Hepatocyte (in vitro differentiated cells): ENCODE data around the gene PPP1R15A. TPM values are rescaled to one million over a fixed set of nuclear protein-coding genes. Genes with fewer than 3 reads are reported as not detected.
"Not testable (repeated sequence)": the region's sequence is repeated elsewhere in the genome, so short reads cannot be mapped to it uniquely, and the experiment has no call there.

Source experiments
- DNase-seq: peaks from one replicate; pipeline ENCODE4 v3.0.0-alpha.2; 2016; ENCODE audit warnings: low spot score
- H2AFZ ChIP-seq: fragments of 200-600 bp; sonication (generic); 2 replicates; pipeline ENCODE4 v1.6.0; 2016; ENCODE audit warnings: antibody characterized with exemption, mild to moderate bottlenecking
- H3K27ac ChIP-seq: fragments of 200-600 bp; sonication (generic); 2 replicates; pipeline ENCODE4 v1.5.1; 2016; ENCODE audit warnings: mild to moderate bottlenecking
- H3K27me3 ChIP-seq: fragments of 200-600 bp; sonication (generic); 2 replicates; pipeline ENCODE4 v1.6.1; 2016
- H3K36me3 ChIP-seq: fragments of 200-600 bp; sonication (generic); replicated peaks from 2 replicates; pipeline ENCODE4 v1.5.1; 2016; ENCODE audit warnings: low read depth; ENCODE audit not compliant: insufficient read depth
- H3K4me1 ChIP-seq: fragments of 200-600 bp; sonication (generic); 2 replicates; pipeline ENCODE4 v1.5.1; 2016; ENCODE audit warnings: mild to moderate bottlenecking, moderate library complexity; ENCODE audit not compliant: insufficient read depth
- H3K4me2 ChIP-seq: fragments of 200-600 bp; sonication (generic); 2 replicates; pipeline ENCODE4 v1.6.0; 2016
- H3K4me3 ChIP-seq: fragments of 200-600 bp; sonication (generic); 2 replicates; pipeline ENCODE4 v1.5.1; 2016; ENCODE audit warnings: mild to moderate bottlenecking
- H3K79me2 ChIP-seq: fragments of 200-600 bp; sonication (generic); 2 replicates; pipeline ENCODE4 v1.6.0; 2017; ENCODE audit warnings: mild to moderate bottlenecking
- H3K9me2 ChIP-seq: fragments of 200-600 bp; sonication (generic); replicated peaks from 2 replicates; pipeline ENCODE4 v1.6.0; 2017; ENCODE audit warnings: mild to moderate bottlenecking; ENCODE audit not compliant: insufficient read depth
- H3K9me3 ChIP-seq: fragments of 200-600 bp; sonication (generic); 2 replicates; pipeline ENCODE4 v1.5.1; 2016; ENCODE audit warnings: low read depth, mild to moderate bottlenecking
- H4K20me1 ChIP-seq: fragments of 200-600 bp; sonication (generic); 2 replicates; pipeline ENCODE4 v1.6.0; 2016; ENCODE audit warnings: mild to moderate bottlenecking; ENCODE audit not compliant: insufficient read depth, poor library complexity, severe bottlenecking
- CTCF ChIP-seq: fragments of 200-600 bp; sonication (generic); IDR thresholded peaks from 2 replicates; pipeline ENCODE4 v1.5.1; 2016; ENCODE audit warnings: antibody characterized with exemption, mild to moderate bottlenecking; ENCODE audit not compliant: poor library complexity
- EZH2 ChIP-seq: fragments of 200-600 bp; sonication (generic); IDR thresholded peaks from 2 replicates; pipeline ENCODE4 v1.6.1; 2016; ENCODE audit warnings: antibody characterized with exemption, mild to moderate bottlenecking, borderline replicate concordance
- EZH2phosphoT487 ChIP-seq: fragments of 200-600 bp; sonication (generic); IDR thresholded peaks from one replicate; pipeline ENCODE4 v1.6.1; 2018; ENCODE audit warnings: antibody characterized with exemption, mild to moderate bottlenecking, low read depth, moderate library complexity; ENCODE audit not compliant: unreplicated experiment, severe bottlenecking
- WGBS: methylation state at CpG from one replicate; pipeline ENCODE4 v1.1.6; 2016; ENCODE audit warnings: low lambda C conversion rate; ENCODE audit errors: missing lambda C conversion rate; 5-methylcytosine and 5-hydroxymethylcytosine counted together
- polyA plus RNA-seq: library from polyadenylated mRNA; unstranded; fragments of >200 nt; fragmentation: Nextera tagmentation; extraction: Ambion mirVana; gene quantifications from 2 replicates; pipeline ENCODE4 v1.2.1, GENCODE V29; 2016
- total RNA-seq: library from RNA; depleted of rRNA; stranded (reverse); fragments of >200 nt; gene quantifications from 2 replicates; pipeline ENCODE4 v1.2.3, GENCODE V29; 2014

PPP1R15A gene
- total and polyA plus RNA-seq, 2 experiments from 2014 or later, result 83.1 to 172 TPM

GRCh38 chr19:48899781-48900476 is 27.7 kb downstream of the PPP1R15A start, which contains the start of gene NUCB1:
Gene NUCB1 (plus strand): TSS chr19:48900312. CDS start chr19:48900797, 485 bp downstream.
- TF ChIP-seq CTCF (peak; percentile 19), EZH2phosphoT487 (no peak)
- Histone ChIP-seq H3K36me3 (no peaks in the 10 kb centered on the region), H3K27me3 (no peaks in the 10 kb centered on the region), H2AFZ (peak within 1 kb of the TSS; percentile 65), H3K9me3 (no peaks in the 10 kb centered on the region), H3K4me3 (peak within 1 kb of the TSS; percentile 54), H3K4me2 (peak within 1 kb of the TSS; percentile 94), H3K27ac (peak within 1 kb of the TSS; percentile 66), H3K9me2 (no peaks in the 10 kb centered on the region), H4K20me1 (no peaks in the 10 kb centered on the region), H3K79me2 (peaks cover 29% of the 10 kb centered on the region), H3K4me1 (peaks cover 13% of the 10 kb centered on the region)
- 7% methylated on average over 34 of the region's 34 CpGs for WGBS
- DNase-seq, result peak; percentile 99

GRCh38 chr19:48900477-48901406 is 28.5 kb downstream of the PPP1R15A start:
- H2AFZ ChIP-seq, result peak overlapping the region; percentile 13

GRCh38 chr19:48902291-48902690 is 30.1 kb downstream of the PPP1R15A start:
- H4K20me1 ChIP-seq, H2AFZ ChIP-seq, H3K36me3 ChIP-seq, H3K9me2 ChIP-seq, H3K9me3 ChIP-seq, H3K4me3 ChIP-seq, H3K27me3 ChIP-seq, H3K27ac ChIP-seq, DNase-seq: not testable (repeated sequence)
- Histone ChIP-seq H3K79me2 (peaks cover 29% of the 10 kb centered on the region), H3K4me1 (peaks cover 13% of the 10 kb centered on the region), H3K4me2 (peak overlapping the region; percentile 12)
- 97% methylated on average over 7 of the region's 7 CpGs for whole genome bisulfite sequencing

More at GRCh38 chr19:48900477-48901406, 28.5 kb downstream of the PPP1R15A start:
- no peaks in the 10 kb centered on the region for H3K36me3 ChIP-seq
- no peaks in the 10 kb centered on the region for H3K9me2 ChIP-seq
- WGBS, result 33% methylated on average over 21 of the region's 24 CpGs
- H3K27ac ChIP-seq, result peak overlapping the region; percentile 66
- no peaks in the 10 kb centered on the region for H3K27me3 ChIP-seq
- no peak for DNase-seq
- peaks cover 29% of the 10 kb centered on the region for H3K79me2 ChIP-seq
- peaks cover 13% of the 10 kb centered on the region for H3K4me1 ChIP-seq
- H4K20me1 ChIP-seq, result no peaks in the 10 kb centered on the region
- H3K4me3 ChIP-seq, result peak overlapping the region; percentile 54
- TF ChIP-seq CTCF, result no peak
- TF ChIP-seq EZH2, result no peak
- no peak for TF ChIP-seq EZH2phosphoT487
- peak overlapping the region; percentile 94 for H3K4me2 ChIP-seq
- no peaks in the 10 kb centered on the region for H3K9me3 ChIP-seq

- H3K27ac ChIP-seq, H3K27me3 ChIP-seq, H3K4me3 ChIP-seq, H3K9me3 ChIP-seq, H3K4me2 ChIP-seq, H2AFZ ChIP-seq, H3K9me2 ChIP-seq, DNase-seq, H4K20me1 ChIP-seq, H3K36me3 ChIP-seq: not testable (repeated sequence)
- Histone ChIP-seq H3K4me1 (peaks cover 13% of the 10 kb centered on the region), H3K79me2 (peaks cover 29% of the 10 kb centered on the region)
Observed at GRCh38 chr19:48903788-48904187, 31.6 kb downstream of the PPP1R15A start.
